ENCODE results near the gene MATN3. TPM values are rescaled to one million over a fixed set of nuclear protein-coding genes. Genes with fewer than 3 reads are reported as not detected.
A peak's percentile ranks its signal among the peaks of the same experiment; 100 is the strongest.

MATN3 gene
- total and polyA plus RNA-seq, 8 donors = 3.7 to 12.0 (median 9.4) TPM

GRCh38 chr2:20013126-20013849, 820 bp upstream of the MATN3 start:
- intact Hi-C loops (cut with DNase I) = no loop called here
- Histone ChIP-seq H3K27ac (no peak overlapping the region), H3K27me3 (peaks cover 0 to 52% of the 10 kb centered on the region in 2 donors), H3K4me3 (peak overlapping the region; percentile 33 to 43), H3K9me3 (no peaks in the 10 kb centered on the region), H3K36me3 (no peaks in the 10 kb centered on the region), H3K4me1 (peaks cover 8 to 15% of the 10 kb centered on the region in 2 donors)
- DNase-seq = peak in 1 of 4 donors; percentile 13
- no peak for TF ChIP-seq CTCF (IDR thresholded peaks at IDR 0.05)
- ATAC-seq = peak; percentile 36

- peaks cover 0 to 52% of the 10 kb centered on the region in 2 donors for H3K27me3 ChIP-seq
- peak overlapping the region; percentile 33 to 43 for H3K4me3 ChIP-seq
- TF ChIP-seq CTCF (IDR thresholded peaks at IDR 0.05) = no peak
- intact Hi-C loops (cut with DNase I) = no loop called here
- H3K9me3 ChIP-seq = no peaks in the 10 kb centered on the region
- H3K27ac ChIP-seq = no peak overlapping the region
- ATAC-seq = no peak
- DNase-seq = no peak
- no peaks in the 10 kb centered on the region for H3K36me3 ChIP-seq
- peaks cover 8 to 15% of the 10 kb centered on the region in 2 donors for H3K4me1 ChIP-seq
Observed at GRCh38 chr2:20012032-20012281, 511 bp downstream of the MATN3 start.

- ATAC-seq (no peak), DNase-seq (no peak)
- peak overlapping the region in 1 of 2 donors; percentile 43 for H3K4me3 ChIP-seq
Observed at GRCh38 chr2:20011276-20012031, 1.0 kb downstream of the MATN3 start.

GRCh38 chr2:20008703-20009102, 3.8 kb downstream of the MATN3 start:
- no peak overlapping the region for H3K27ac ChIP-seq
- H3K36me3 ChIP-seq = no peaks in the 10 kb centered on the region
- ATAC-seq (no peak), DNase-seq (no peak)
- no peak overlapping the region for H3K4me3 ChIP-seq
- H3K27me3 ChIP-seq = peaks cover 0 to 43% of the 10 kb centered on the region in 2 donors
- intact Hi-C loops (cut with DNase I) = no loop called here
- no peaks in the 10 kb centered on the region for H3K9me3 ChIP-seq
- no peak for TF ChIP-seq CTCF (IDR thresholded peaks at IDR 0.05)
- H3K4me1 ChIP-seq = peaks cover 8 to 15% of the 10 kb centered on the region in 2 donors

More at GRCh38 chr2:20011276-20012031, 1.0 kb downstream of the MATN3 start:
- no peaks in the 10 kb centered on the region for H3K9me3 ChIP-seq
- peaks cover 8 to 15% of the 10 kb centered on the region in 2 donors for H3K4me1 ChIP-seq
- TF ChIP-seq CTCF (IDR thresholded peaks at IDR 0.05) = no peak
- peaks cover 0 to 52% of the 10 kb centered on the region in 2 donors for H3K27me3 ChIP-seq
- H3K36me3 ChIP-seq = no peaks in the 10 kb centered on the region
- intact Hi-C loops (cut with DNase I) = no loop called here
- no peak overlapping the region for H3K27ac ChIP-seq

- H3K27ac ChIP-seq = no peak overlapping the region
- no peaks in the 10 kb centered on the region for H3K9me3 ChIP-seq
- intact Hi-C loops (cut with DNase I) = no loop called here
- DNase-seq (no peak), ATAC-seq (no peak)
- H3K4me1 ChIP-seq = no peaks in the 10 kb centered on the region
- no peak overlapping the region for H3K4me3 ChIP-seq
- peaks cover 0 to 16% of the 10 kb centered on the region in 2 donors for H3K27me3 ChIP-seq
- TF ChIP-seq CTCF (IDR thresholded peaks at IDR 0.05) = no peak
- H3K36me3 ChIP-seq = no peaks in the 10 kb centered on the region
Observed at GRCh38 chr2:20005891-20006470, 6.5 kb downstream of the MATN3 start.

All from left lung (tissue), 10 donors.